ENCODE measurements around the gene PPM1N. TPM values are rescaled to one million over a fixed set of nuclear protein-coding genes. Genes with fewer than 3 reads are reported as not detected.

Gene PPM1N
- total and polyA plus RNA-seq, 2 of the 13 experiments (the other 11 are each of a cell fraction or from before 2014, with no cell fraction given) = 0.31 to 1.8 TPM

DNA sequence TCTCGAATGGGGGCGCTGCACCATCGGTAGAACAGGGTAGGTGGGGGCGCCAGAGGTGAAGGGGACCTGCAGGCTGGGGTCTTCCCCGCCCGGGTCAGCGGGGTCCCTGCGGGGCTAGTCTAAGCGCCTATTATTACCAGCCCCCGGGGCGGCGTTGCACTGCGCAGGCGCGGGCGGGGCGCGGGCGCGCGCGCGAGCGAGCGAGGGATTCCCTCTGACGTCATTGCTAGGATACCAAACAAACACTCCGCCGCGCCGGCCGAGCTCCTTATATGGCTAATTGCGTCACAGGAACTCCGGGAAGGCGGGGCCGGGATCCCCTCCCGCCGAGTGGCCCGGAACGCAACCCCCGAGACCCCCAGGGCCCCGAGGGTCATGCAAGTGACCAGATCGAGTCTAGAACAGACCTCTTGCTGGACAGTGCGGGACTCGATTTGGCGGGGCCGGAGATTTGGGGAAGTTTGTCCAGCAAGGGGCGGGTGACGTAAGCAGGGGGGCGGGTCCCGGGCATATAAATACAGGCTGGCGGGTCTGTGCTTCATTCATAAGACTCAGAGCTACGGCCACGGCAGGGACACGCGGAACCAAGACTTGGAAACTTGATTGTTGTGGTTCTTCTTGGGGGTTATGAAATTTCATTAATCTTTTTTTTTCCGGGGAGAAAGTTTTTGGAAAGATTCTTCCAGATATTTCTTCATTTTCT, 30.6 kb upstream of the PPM1N start, which contains the start of gene FOSB (continued):
- TF ChIP-seq ZBTB40 (IDR thresholded peaks at IDR 0.05) = no peak
- no peak for TF ChIP-seq ZBTB40 (CRISPR knock-in tag; IDR thresholded peaks at IDR 0.05)
- TF ChIP-seq, protein P1, sequence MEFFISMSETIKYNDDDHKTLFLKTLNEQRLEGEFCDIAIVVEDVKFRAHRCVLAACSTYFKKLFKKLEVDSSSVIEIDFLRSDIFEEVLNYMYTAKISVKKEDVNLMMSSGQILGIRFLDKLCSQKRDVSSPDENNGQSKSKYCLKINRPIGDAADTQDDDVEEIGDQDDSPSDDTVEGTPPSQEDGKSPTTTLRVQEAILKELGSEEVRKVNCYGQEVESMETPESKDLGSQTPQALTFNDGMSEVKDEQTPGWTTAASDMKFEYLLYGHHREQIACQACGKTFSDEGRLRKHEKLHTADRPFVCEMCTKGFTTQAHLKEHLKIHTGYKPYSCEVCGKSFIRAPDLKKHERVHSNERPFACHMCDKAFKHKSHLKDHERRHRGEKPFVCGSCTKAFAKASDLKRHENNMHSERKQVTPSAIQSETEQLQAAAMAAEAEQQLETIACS (CRISPR knock-in tag; IDR thresholded peaks at IDR 0.05) = peak; percentile 93
- TF ChIP-seq ZMAT5 (CRISPR knock-in tag; IDR thresholded peaks at IDR 0.05; ENCODE audit: borderline replicate concordance, low read depth) = no peak
- no peak for TF ChIP-seq TOPORS (CRISPR knock-in tag; IDR thresholded peaks at IDR 0.05)
- TF ChIP-seq, protein P2, sequence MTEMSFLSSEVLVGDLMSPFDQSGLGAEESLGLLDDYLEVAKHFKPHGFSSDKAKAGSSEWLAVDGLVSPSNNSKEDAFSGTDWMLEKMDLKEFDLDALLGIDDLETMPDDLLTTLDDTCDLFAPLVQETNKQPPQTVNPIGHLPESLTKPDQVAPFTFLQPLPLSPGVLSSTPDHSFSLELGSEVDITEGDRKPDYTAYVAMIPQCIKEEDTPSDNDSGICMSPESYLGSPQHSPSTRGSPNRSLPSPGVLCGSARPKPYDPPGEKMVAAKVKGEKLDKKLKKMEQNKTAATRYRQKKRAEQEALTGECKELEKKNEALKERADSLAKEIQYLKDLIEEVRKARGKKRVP (CRISPR knock-in tag; IDR thresholded peaks at IDR 0.05) = no peak
- no peak for TF ChIP-seq ZNF143 (CRISPR knock-in tag; IDR thresholded peaks at IDR 0.05)
- no peak for TF ChIP-seq ZFY (CRISPR knock-in tag; IDR thresholded peaks at IDR 0.05)
- TF ChIP-seq, protein P3, sequence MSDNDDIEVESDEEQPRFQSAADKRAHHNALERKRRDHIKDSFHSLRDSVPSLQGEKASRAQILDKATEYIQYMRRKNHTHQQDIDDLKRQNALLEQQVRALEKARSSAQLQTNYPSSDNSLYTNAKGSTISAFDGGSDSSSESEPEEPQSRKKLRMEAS (IDR thresholded peaks at IDR 0.05) = peak; percentile 43; the same call in 1 of the 2 replicates
